ENCODE measurements around the gene ZNF410. TPM values are rescaled to one million over a fixed set of nuclear protein-coding genes. Genes with fewer than 3 reads are reported as not detected.
"Not testable (repeated sequence)": the region's sequence is repeated elsewhere in the genome, so short reads cannot be mapped to it uniquely, and the experiment has no call there.

The ZNF410 gene
- total RNA-seq (ENCODE audit: low replicate concordance) = 55.1 and 56.4 TPM in 2 replicates

GRCh38 chr14:73886449-73887317, at the start of gene ZNF410:
Gene ZNF410, plus strand, starts transcription at chr14:73886859. Its CDS starts 5,317 bp downstream, at chr14:73892176.
- peak; percentile 56 for TF ChIP-seq EZH2phosphoT487 (IDR thresholded peaks at IDR 0.05)
- TF ChIP-seq EZH2 (IDR thresholded peaks at IDR 0.05) = no peak
- Mint-ChIP-seq H3K27ac (peak within 1 kb of the TSS; percentile 97), H3K4me3 (peak within 1 kb of the TSS; percentile 95), H3K4me1 (peaks cover 35% of the 10 kb centered on the region), H3K9me3 (no peaks in the 10 kb centered on the region), H3K36me3 (peaks cover 7% of the 10 kb centered on the region), H3K27me3 (ENCODE audit: insufficient read depth, low read depth) (peaks cover 2% of the 10 kb centered on the region)
- DNase-seq (ENCODE audit: low spot score) = peak; percentile 93
- Histone ChIP-seq H3K4me2 (peak within 1 kb of the TSS; percentile 94), H3K36me3 (no peaks in the 10 kb centered on the region), H3F3A (ENCODE audit: low read depth) (peaks cover 29% of the 10 kb centered on the region), H3K9me3 (ENCODE audit: low read depth) (no peaks in the 10 kb centered on the region), H3K27ac (peak within 1 kb of the TSS; percentile 89), H3K27me3 (no peaks in the 10 kb centered on the region), H3K9ac (peak within 1 kb of the TSS; percentile 76), H3K79me2 (ENCODE audit: low read depth) (peaks cover 65% of the 10 kb centered on the region), H3K4me3 (peak within 1 kb of the TSS; percentile 82), H4K20me1 (ENCODE audit: low read depth) (peaks cover 18% of the 10 kb centered on the region), H3K4me1 (peaks cover 10% of the 10 kb centered on the region), H2AFZ (replicated peaks) (peak within 1 kb of the TSS; percentile 89)

GRCh38 chr14:73838293-73839034, 48.2 kb upstream of the ZNF410 start:
- DNase-seq (ENCODE audit: low spot score); H2AFZ ChIP-seq (replicated peaks); H3F3A ChIP-seq (ENCODE audit: low read depth); H4K20me1 ChIP-seq (ENCODE audit: low read depth); H3K4me3 Mint-ChIP-seq; H3K9me3 Mint-ChIP-seq; H3K79me2 ChIP-seq (ENCODE audit: low read depth); H3K27me3 ChIP-seq; H3K27ac ChIP-seq; H3K9me3 ChIP-seq (ENCODE audit: low read depth); H3K27ac Mint-ChIP-seq; H3K27me3 Mint-ChIP-seq (ENCODE audit: insufficient read depth, low read depth); H3K4me3 ChIP-seq; H3K36me3 ChIP-seq; H3K9ac ChIP-seq; H3K4me2 ChIP-seq; H3K36me3 Mint-ChIP-seq: not testable (repeated sequence)
- H3K4me1 ChIP-seq = peaks cover 16% of the 10 kb centered on the region
- peaks cover 22% of the 10 kb centered on the region for H3K4me1 Mint-ChIP-seq

GRCh38 chr14:73842201-73842600, 44.5 kb upstream of the ZNF410 start:
- Histone ChIP-seq H3K4me1 (peaks cover under 1% of the 10 kb centered on the region), H3K27me3 (no peaks in the 10 kb centered on the region), H3K4me3 (no peak overlapping the region), H4K20me1 (ENCODE audit: low read depth) (no peaks in the 10 kb centered on the region), H3K79me2 (ENCODE audit: low read depth) (no peaks in the 10 kb centered on the region), H2AFZ (replicated peaks) (no peak overlapping the region), H3K9me3 (ENCODE audit: low read depth) (no peaks in the 10 kb centered on the region), H3K9ac (no peak overlapping the region), H3F3A (ENCODE audit: low read depth) (no peaks in the 10 kb centered on the region), H3K27ac (no peak overlapping the region), H3K36me3 (no peaks in the 10 kb centered on the region), H3K4me2 (no peak overlapping the region)
- Mint-ChIP-seq H3K27me3 (ENCODE audit: insufficient read depth, low read depth) (peaks cover 2% of the 10 kb centered on the region), H3K9me3 (peaks cover 2% of the 10 kb centered on the region), H3K4me1 (peaks cover 7% of the 10 kb centered on the region), H3K4me3 (no peak overlapping the region), H3K36me3 (no peaks in the 10 kb centered on the region), H3K27ac (no peak overlapping the region)
- no peak for DNase-seq (ENCODE audit: low spot score)
- TF ChIP-seq CTCF (IDR thresholded peaks at IDR 0.05) = no peak
- TF ChIP-seq EZH2phosphoT487 (IDR thresholded peaks at IDR 0.05) = no peak
- TF ChIP-seq EZH2 (IDR thresholded peaks at IDR 0.05) = no peak

- Histone ChIP-seq H3K9ac (no peak overlapping the region), H3K4me2 (no peak overlapping the region), H3K4me3 (no peak overlapping the region), H3K27ac (no peak overlapping the region), H3K36me3 (no peaks in the 10 kb centered on the region), H3F3A (ENCODE audit: low read depth) (no peaks in the 10 kb centered on the region), H3K4me1 (no peaks in the 10 kb centered on the region), H3K9me3 (ENCODE audit: low read depth) (no peaks in the 10 kb centered on the region), H3K27me3 (no peaks in the 10 kb centered on the region), H3K79me2 (ENCODE audit: low read depth) (no peaks in the 10 kb centered on the region), H4K20me1 (ENCODE audit: low read depth) (no peaks in the 10 kb centered on the region), H2AFZ (replicated peaks) (no peak overlapping the region)
- H3K4me1 Mint-ChIP-seq = peaks cover 3% of the 10 kb centered on the region
- peaks cover 2% of the 10 kb centered on the region for H3K9me3 Mint-ChIP-seq
- H3K36me3 Mint-ChIP-seq = no peaks in the 10 kb centered on the region
- no peak for TF ChIP-seq CTCF (IDR thresholded peaks at IDR 0.05)
- TF ChIP-seq EZH2 (IDR thresholded peaks at IDR 0.05) = no peak
- TF ChIP-seq EZH2phosphoT487 (IDR thresholded peaks at IDR 0.05) = no peak
- no peak for DNase-seq (ENCODE audit: low spot score)
- H3K4me3 Mint-ChIP-seq = no peak overlapping the region
- no peak overlapping the region for H3K27ac Mint-ChIP-seq
- H3K27me3 Mint-ChIP-seq (ENCODE audit: insufficient read depth, low read depth) = peaks cover 2% of the 10 kb centered on the region
Observed at GRCh38 chr14:73842851-73843250, 43.8 kb upstream of the ZNF410 start.
